ENCODE data around the gene RING1. TPM values are rescaled to one million over a fixed set of nuclear protein-coding genes. Genes with fewer than 3 reads are reported as not detected.

The RING1 gene
- polyA plus RNA-seq, 1 experiment = 36.6 TPM

DNA sequence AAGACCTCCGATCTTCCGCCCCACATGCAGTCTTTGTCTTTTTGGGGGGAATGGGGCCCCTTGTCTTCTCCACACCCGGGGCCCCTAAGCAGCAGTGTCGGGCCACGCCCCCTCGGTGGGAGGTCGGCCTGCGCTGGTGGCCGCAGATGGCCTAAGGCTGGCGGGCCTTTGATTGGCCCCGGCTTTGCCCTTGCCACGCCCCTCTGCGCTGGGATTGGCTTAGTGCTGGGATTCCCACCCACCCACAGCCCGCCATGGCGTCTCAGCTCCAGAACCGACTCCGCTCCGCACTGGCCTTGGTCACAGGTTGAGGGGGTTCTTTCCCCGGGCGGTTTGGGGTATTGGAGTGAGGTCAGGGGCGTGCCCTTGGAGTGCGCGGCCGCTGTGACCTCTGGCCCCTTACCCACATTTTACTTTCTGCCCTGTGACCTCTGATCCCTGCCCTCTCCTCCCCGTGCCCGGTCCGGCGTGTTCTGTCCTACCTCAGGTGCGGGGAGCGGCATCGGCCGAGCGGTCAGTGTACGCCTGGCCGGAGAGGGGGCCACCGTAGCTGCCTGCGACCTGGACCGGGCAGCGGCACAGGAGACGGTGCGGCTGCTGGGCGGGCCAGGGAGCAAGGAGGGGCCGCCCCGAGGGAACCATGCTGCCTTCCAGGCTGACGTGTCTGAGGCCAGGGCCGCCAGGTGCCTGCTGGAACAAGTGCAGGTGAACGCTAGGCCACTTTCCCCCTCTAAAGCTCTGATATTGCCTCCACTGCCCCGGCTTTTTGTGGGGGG is 3.7 kb upstream of the RING1 start, which contains the start of gene HSD17B8:
HSD17B8 (plus strand) TSS at position 241 of the 776 bp plus-strand sequence; CDS start at position 255, 14 bp downstream.
- POLR2A ChIA-PET = interaction anchor here (0.6 to 1.0 kb wide), 2 partner anchors 67 to 233 kb away, joined by 5 to 10 read pairs; partner anchors contain the start of genes RPS18 and VPS52

DNA sequence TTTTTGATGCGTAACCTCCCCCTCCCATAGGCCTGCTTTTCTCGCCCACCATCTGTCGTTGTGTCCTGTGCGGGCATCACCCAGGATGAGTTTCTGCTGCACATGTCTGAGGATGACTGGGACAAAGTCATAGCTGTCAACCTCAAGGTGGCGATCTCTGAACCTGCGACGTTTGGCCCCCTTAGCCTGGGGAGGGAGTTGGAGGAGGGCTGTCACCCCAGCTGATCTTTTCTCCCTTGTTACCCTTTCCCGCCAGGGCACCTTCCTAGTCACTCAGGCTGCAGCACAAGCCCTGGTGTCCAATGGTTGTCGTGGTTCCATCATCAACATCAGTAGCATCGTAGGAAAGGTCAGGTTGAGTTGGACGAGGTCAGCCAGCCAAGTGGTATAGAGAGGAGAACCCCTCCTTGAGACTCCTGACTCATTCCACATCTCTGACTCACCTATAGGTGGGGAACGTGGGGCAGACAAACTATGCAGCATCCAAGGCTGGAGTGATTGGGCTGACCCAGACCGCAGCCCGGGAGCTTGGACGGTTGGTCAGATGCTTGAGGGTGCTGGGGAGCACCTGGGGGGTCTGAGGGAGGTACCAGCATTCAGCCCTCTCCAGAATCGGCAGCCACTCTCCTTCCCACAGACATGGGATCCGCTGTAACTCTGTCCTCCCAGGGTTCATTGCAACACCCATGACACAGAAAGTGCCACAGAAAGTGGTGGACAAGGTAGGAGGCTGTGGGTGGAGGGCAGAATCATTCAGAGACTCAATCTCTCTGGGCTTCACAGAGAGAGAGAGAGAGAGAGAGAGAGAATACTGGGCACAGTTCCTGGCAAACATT is 2.9 kb upstream of the RING1 start:
- no peak for DNase-seq (ENCODE audit: low read depth)
- peak overlapping the region; percentile 50 for H3K4me3 ChIP-seq (ENCODE audit: low read depth, low read length)
- no peaks in the 10 kb centered on the region for H3K27me3 ChIP-seq (ENCODE audit: control insufficient read depth, insufficient read depth, low read length)
- ChIA-PET CTCF (interaction anchor here (0.6 to 1.6 kb wide), 3 partner anchors 43 to 221 kb away, joined by 3 to 4 read pairs (median 3); no protein-coding TSS in a partner anchor), POLR2A (no interaction called here)
- TF ChIP-seq CTCF (IDR thresholded peaks at IDR 0.05; ENCODE audit: insufficient read depth, low read depth, low read length) = no peak
- peaks cover 23% of the 10 kb centered on the region for H3K36me3 ChIP-seq (ENCODE audit: control insufficient read depth, insufficient read depth, low read length)

More for the DNA sequence above, 3.7 kb upstream of the RING1 start, which contains the start of gene HSD17B8:
- DNase-seq (ENCODE audit: low read depth) = no peak
- no peaks in the 10 kb centered on the region for H3K27me3 ChIP-seq (ENCODE audit: control insufficient read depth, insufficient read depth, low read length)
- CTCF ChIA-PET = interaction anchor here (0.6 to 1.6 kb wide), 5 partner anchors 43 to 224 kb away, joined by 3 to 4 read pairs (median 3); no protein-coding TSS in a partner anchor
- peaks cover 17% of the 10 kb centered on the region for H3K36me3 ChIP-seq (ENCODE audit: control insufficient read depth, insufficient read depth, low read length)
- TF ChIP-seq CTCF (IDR thresholded peaks at IDR 0.05; ENCODE audit: insufficient read depth, low read depth, low read length) = no peak
- peak within 1 kb of the TSS; percentile 50 for H3K4me3 ChIP-seq (ENCODE audit: low read depth, low read length)

GRCh38 chr6:33206027-33206863 is 2.1 kb upstream of the RING1 start:
- H3K27me3 ChIP-seq (ENCODE audit: control insufficient read depth, insufficient read depth, low read length) = no peaks in the 10 kb centered on the region
- POLR2A ChIA-PET = no interaction called here
- no peak for TF ChIP-seq CTCF (IDR thresholded peaks at IDR 0.05; ENCODE audit: insufficient read depth, low read depth, low read length)
- peaks cover 25% of the 10 kb centered on the region for H3K36me3 ChIP-seq (ENCODE audit: control insufficient read depth, insufficient read depth, low read length)
- CTCF ChIA-PET = interaction anchor here (0.6 to 1.6 kb wide), 2 partner anchors 82 to 222 kb away, joined by 3 read pairs; no protein-coding TSS in a partner anchor
- DNase-seq (ENCODE audit: low read depth) = no peak
- H3K4me3 ChIP-seq (ENCODE audit: low read depth, low read length) = no peak overlapping the region

DNA sequence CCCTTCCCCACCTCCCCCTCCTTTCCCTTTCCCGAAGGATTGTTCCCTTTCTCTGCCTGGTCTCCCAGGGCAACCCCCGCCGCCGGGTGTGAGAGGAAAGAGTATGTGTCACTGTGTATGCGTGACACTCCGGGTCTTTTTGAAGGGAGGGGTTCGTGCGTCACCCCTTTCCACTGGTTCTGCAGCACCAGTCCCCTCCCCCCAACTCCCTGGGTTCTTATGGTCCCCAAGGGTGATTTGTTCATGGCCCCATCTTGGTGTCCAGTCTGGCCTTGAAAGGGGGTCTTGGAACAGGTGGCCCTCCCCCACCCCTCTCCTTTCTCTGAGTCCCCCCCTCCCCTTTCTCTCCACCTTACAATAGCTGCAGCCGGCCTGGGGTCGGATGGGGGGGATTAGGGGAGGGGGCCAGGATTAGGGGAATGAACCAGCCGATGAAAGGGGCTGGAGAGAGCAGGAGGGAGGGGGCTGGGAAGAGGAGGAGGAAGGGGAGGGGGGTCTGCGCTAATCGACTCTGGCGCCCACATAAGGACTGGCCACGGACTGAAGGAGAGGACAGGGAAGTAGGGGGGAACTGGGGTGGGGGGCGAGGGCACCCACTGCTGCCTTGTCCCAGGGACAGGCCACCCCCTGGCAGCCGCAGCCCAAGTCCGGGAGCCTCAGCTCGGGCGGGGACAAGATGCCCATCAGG is 1.3 kb upstream of the RING1 start:
- TF ChIP-seq CTCF (IDR thresholded peaks at IDR 0.05; ENCODE audit: insufficient read depth, low read depth, low read length) = no peak
- DNase-seq (ENCODE audit: low read depth) = no peak
- ChIA-PET POLR2A (no interaction called here), CTCF (interaction anchor here (2.2 to 3.1 kb wide), 2 partner anchors 9 to 41 kb away, joined by 11 to 20 read pairs; no protein-coding TSS in a partner anchor)
- Histone ChIP-seq H3K36me3 (ENCODE audit: control insufficient read depth, insufficient read depth, low read length) (peaks cover 29% of the 10 kb centered on the region), H3K4me3 (ENCODE audit: low read depth, low read length) (peak overlapping the region; percentile 84), H3K27me3 (ENCODE audit: control insufficient read depth, insufficient read depth, low read length) (no peaks in the 10 kb centered on the region)

Measured in BJ (cell line).